ENCODE data around the gene EFNA5. TPM values are rescaled to one million over a fixed set of nuclear protein-coding genes. Genes with fewer than 3 reads are reported as not detected.

EFNA5 gene
- total and polyA plus RNA-seq, 2 of the 8 experiments (the other 6 are each of a cell fraction or from before 2014, with no cell fraction given), result 9.6 to 21.8 TPM

DNA sequence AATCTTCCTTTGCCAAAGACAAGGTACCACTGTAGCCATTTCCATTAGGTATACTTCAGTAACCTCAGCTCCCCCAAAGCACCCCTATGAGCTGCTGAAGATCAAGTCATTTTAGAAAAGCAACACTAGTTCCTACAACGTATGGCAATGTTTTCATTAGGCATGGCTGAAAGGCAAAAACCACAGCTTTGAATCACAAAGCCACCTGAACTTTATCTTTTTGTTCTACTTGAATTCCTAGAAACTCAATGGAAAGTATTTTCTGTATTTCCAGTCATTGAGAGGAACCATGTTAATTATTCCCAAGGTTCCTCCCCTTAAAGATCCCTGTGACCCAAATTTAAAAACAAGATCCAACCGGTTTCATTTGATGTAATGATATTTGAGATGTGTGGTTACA lies 152.1 kb downstream of the EFNA5 start:
- Histone ChIP-seq H3K4ac (replicated peaks; ENCODE audit: insufficient read length, low read depth, low read length) (no peak overlapping the region), H2BK15ac (ENCODE audit: low read length) (no peak overlapping the region), H4K5ac (ENCODE audit: insufficient read length, low read depth, low read length) (no peak overlapping the region), H3K23me2 (ENCODE audit: low read depth, low read length) (no peaks in the 10 kb centered on the region; the same call in 1 of the 2 replicates), H3K79me2 (ENCODE audit: control insufficient read depth in 1 of 2, insufficient read depth in 2 of 2, low read length in 2 of 2) (no peaks in the 10 kb centered on the region), H3K27ac (ENCODE audit: low read depth, low read length) (no peak overlapping the region), H4K20me1 (replicated peaks in 1 of 2; ENCODE audit: control insufficient read depth in 1 of 2, insufficient read depth in 2 of 2, low read length in 2 of 2) (no peaks in the 10 kb centered on the region), H3K27me3 (replicated peaks in 1 of 4; ENCODE audit: control insufficient read depth in 3 of 4, extremely low read depth in 1 of 4, insufficient read depth in 3 of 4, low read length in 3 of 4) (no peaks in the 10 kb centered on the region), H3K36me3 (ENCODE audit: control insufficient read depth in 2 of 4, insufficient read depth in 4 of 4, low read length in 3 of 4) (no peaks in the 10 kb centered on the region), H3K18ac (ENCODE audit: extremely low read depth, low read length) (no peak overlapping the region), H2AK5ac (ENCODE audit: low read depth, low read length) (no peak overlapping the region), H3K56ac (replicated peaks; ENCODE audit: insufficient read length, low read depth, low read length) (no peak overlapping the region), H3K4me2 (ENCODE audit: insufficient read depth in 1 of 2, low read depth in 2 of 2, low read length in 2 of 2) (0 out of 4 replicates have a peak overlapping the region, but pooled peaks of 1 of the 2 experiments have one; percentile 21), H2AFZ (ENCODE audit: low read length) (no peak overlapping the region), H3K9me3 (ENCODE audit: insufficient read depth in 2 of 2, low read depth in 1 of 2, low read length in 1 of 2) (no peaks in the 10 kb centered on the region), H4K91ac (replicated peaks; ENCODE audit: insufficient read length, low read length) (no peak overlapping the region), H3K79me1 (ENCODE audit: low read depth, low read length) (no peaks in the 10 kb centered on the region; the same call in 1 of the 2 replicates), H2BK12ac (ENCODE audit: low read depth, low read length) (no peak overlapping the region), H3K4me1 (replicated peaks in 1 of 4; ENCODE audit: control insufficient read depth in 3 of 4, insufficient read depth in 4 of 4, low read length in 3 of 4) (peaks cover 0 to 22% (median 18%) of the 10 kb centered on the region in 4 experiments; a peak in 6 of 7 replicates), H3K14ac (ENCODE audit: insufficient read length) (no peak overlapping the region), H3K23ac (ENCODE audit: insufficient read length) (no peak overlapping the region), H2BK20ac (ENCODE audit: low read length) (no peak overlapping the region), H4K8ac (ENCODE audit: extremely low read depth, insufficient read depth, low read length) (no peak overlapping the region), H2BK120ac (replicated peaks; ENCODE audit: low read depth, low read length) (no peak overlapping the region), H3K9ac (replicated peaks in 1 of 4; ENCODE audit: extremely low read depth in 1 of 4, low read depth in 3 of 4, low read length in 3 of 4) (no peak overlapping the region), H2BK5ac (ENCODE audit: low read depth, low read length) (no peak overlapping the region), H3K4me3 (ENCODE audit: extremely low read depth in 1 of 4, insufficient read depth in 2 of 4, low read depth in 3 of 4, low read length in 4 of 4) (no peak overlapping the region; a peak in 1 of 8 replicates)
- WGBS, 2 experiments (ENCODE audit: extremely low coverage in 1 of 2, insufficient coverage in 1 of 2, insufficient read length in 1 of 2, insufficient replicate concordance in 2 of 2, low coverage in 1 of 2, low lambda C conversion rate in 2 of 2, missing lambda C conversion rate in 1 of 2), result 52% methylated on average over 2 of the region's 2 CpGs; no CpG with 5 or more reads in 1 of the 2 experiments
- no peak for TF ChIP-seq CBX5 (IDR thresholded peaks at IDR 0.05; ENCODE audit: low read depth, low read length)
- no peak for TF ChIP-seq HDAC2 (IDR thresholded peaks at IDR 0.05; ENCODE audit: borderline replicate concordance in 1 of 2, low read depth in 2 of 2, low read length in 2 of 2)
- TF ChIP-seq CEBPB (IDR thresholded peaks at IDR 0.05; ENCODE audit: low read depth, low read length), result no peak
- TF ChIP-seq, protein P1, sequence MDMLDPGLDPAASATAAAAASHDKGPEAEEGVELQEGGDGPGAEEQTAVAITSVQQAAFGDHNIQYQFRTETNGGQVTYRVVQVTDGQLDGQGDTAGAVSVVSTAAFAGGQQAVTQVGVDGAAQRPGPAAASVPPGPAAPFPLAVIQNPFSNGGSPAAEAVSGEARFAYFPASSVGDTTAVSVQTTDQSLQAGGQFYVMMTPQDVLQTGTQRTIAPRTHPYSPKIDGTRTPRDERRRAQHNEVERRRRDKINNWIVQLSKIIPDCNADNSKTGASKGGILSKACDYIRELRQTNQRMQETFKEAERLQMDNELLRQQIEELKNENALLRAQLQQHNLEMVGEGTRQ (IDR thresholded peaks at IDR 0.05; ENCODE audit: low read length), result no peak
- TF ChIP-seq POLR2A (IDR thresholded peaks at IDR 0.05; ENCODE audit: control extremely low read depth in 1 of 2, low read depth in 2 of 2, low read length in 2 of 2), result no peak
- no peak for TF ChIP-seq SIRT6 (IDR thresholded peaks at IDR 0.05; ENCODE audit: low read length)
- no peak for TF ChIP-seq SP2 (IDR thresholded peaks at IDR 0.05; ENCODE audit: low read length)
- TF ChIP-seq NRF1 (IDR thresholded peaks at IDR 0.05; ENCODE audit: low read depth, low read length), result no peak
- TF ChIP-seq, protein P2, sequence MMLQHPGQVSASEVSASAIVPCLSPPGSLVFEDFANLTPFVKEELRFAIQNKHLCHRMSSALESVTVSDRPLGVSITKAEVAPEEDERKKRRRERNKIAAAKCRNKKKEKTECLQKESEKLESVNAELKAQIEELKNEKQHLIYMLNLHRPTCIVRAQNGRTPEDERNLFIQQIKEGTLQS (IDR thresholded peaks at IDR 0.05; ENCODE audit: insufficient read depth, low read depth, low read length), result no peak
- no peak for TF ChIP-seq KDM5A (IDR thresholded peaks at IDR 0.05; ENCODE audit: low read length)
- TF ChIP-seq GABPA (IDR thresholded peaks at IDR 0.05; ENCODE audit: borderline replicate concordance, insufficient read depth, low read length), result no peak
- no peak for FAIRE-seq
- ChIA-PET CTCF (ENCODE audit: partially characterized antibody) (interaction anchor here (0.8 to 2.1 kb wide), 3 partner anchors 12 to 15 kb away, joined by 3 to 6 read pairs (median 4); no protein-coding TSS in a partner anchor), POLR2A (ENCODE audit: partially characterized antibody) (no interaction called here)
- DNase-seq (ENCODE audit: low read depth in 1 of 2, low spot score in 2 of 2), result no peak

Measured in H1 (cell line).